ENCODE results near the gene OAS2.
A peak's percentile ranks its signal among the peaks of the same experiment; 100 is the strongest.

The OAS2 gene

DNA sequence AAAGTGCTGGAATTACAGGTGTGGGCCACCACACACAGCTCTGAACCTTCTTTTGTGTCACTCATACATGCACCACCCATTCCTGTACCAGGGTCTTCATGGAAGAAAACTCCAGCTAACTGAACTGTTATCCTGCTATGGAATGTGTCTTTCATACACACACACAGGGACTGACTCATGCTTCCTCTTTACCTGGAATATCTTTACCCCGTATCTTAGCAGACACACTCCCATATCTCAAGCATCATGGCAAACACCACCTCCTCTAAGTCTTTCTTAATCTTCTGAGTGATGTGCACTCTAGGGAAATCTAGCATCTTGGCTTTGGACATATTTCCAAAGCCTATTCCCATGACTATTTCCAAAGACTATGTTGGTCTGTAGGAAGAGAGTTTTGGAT lies 43.2 kb downstream of the OAS2 start:
- no peak for DNase-seq (ENCODE audit: low spot score)

DNA sequence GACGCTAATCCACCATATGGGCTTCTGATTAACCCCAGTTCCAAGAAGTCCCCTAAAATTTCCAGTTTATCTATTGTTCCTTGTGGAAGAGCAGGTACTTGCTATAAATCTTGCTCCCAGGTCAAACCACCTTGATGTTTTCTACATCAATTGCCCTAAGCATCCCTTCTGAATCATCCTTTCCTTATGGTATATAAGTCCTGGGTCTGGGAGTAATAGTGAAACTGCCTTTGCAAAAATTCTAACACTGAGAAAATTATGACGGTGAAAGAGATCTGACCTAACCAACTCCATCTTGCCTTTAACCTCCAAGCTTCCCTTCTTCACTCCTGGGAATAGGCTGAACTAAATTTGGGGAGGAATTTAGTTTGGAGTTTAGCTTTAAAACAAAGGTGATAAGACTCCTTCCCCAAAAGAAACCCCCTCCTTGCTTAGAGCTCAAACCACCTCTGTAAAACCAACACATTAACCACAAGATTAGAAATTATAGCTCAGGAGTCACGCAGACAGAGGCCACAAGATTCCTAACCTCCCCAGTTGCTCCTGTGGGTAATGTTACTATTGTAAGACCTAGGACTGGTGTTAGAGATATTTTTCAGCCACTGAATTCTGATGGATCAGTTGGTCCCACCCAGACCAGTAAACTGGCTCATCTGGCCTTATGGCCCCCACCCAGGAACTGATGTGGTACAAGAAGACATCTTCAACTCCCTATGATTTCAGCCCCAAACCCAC lies 44.4 kb downstream of the OAS2 start:
- no peak for DNase-seq (ENCODE audit: low spot score)

DNA sequence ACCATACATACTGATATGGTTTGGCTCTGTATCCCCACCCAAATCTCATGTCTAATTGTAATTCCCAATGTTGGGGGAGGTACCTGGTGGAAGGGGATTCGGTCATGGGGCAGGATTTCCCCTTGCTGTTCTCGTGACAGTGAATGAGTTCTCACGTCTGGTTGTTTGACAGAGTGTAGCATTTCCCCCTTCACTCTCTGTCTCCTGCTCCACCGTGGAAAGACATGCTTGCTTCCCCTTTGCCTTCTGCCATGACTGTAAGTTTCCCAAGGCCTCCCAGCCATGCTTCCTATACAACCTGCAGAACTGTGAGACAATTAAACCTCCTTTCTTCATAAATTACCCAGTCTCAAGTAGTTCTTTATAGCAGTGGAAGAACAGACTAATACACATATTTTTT lies 49.4 kb downstream of the OAS2 start:
- no peak for DNase-seq (ENCODE audit: low spot score)

DNA sequence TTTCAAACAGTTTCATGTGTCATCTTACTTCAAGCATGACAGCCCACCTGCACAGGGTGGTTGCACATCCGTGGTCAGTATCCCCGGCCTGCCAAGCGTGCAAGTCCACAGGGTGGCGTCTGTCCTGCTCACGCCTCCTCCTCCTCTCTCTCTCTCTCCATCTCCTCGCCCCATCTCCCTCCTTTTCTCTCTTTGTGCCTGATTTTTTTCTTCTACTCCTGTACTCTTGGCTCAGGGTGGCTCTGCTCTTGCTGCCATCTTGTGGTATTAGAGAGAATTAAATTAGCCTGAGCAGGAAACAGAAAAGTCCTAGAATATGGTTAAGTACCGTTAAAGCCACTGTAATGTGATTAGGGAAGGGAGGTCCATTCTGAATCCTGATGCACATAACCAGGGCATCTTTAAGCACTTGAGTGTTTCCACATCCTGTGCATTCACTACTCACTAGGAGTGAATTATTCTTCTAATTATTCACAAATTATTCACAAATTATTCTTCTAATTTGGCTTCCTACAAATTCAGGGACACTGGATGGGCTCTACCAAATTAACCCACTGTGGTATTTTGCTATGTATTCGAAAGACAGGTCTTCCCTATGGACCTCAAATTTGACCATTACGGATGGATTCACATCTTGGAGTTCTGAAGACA lies 52.7 kb downstream of the OAS2 start:
- peak; percentile 40 for DNase-seq (ENCODE audit: low spot score)

DNA sequence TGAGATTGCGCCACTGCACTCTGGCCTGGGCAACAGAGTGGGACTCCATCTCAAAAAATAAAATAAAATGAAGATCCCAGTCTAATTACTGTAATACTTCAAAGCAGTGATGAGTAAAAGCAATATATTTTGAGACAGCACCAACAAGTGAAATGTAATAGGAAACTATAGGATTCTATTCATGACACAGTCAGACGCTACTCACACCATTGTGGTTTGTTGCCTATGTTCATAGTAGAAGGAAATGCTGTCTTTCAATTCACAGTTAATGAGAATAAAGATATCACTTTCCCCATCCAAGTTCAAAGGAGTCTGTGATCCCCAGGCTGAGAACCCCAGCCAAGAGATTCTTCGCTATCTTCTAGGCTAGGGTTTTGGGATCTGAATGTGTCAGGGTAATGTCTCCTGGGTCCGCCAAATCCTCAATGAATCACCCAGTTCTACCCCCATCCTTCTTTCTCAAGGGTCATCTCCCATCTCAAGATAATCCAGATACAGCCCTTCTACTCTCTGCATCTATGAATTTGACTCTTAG lies 61.7 kb downstream of the OAS2 start:
- DNase-seq (ENCODE audit: low spot score), result no peak

DNA sequence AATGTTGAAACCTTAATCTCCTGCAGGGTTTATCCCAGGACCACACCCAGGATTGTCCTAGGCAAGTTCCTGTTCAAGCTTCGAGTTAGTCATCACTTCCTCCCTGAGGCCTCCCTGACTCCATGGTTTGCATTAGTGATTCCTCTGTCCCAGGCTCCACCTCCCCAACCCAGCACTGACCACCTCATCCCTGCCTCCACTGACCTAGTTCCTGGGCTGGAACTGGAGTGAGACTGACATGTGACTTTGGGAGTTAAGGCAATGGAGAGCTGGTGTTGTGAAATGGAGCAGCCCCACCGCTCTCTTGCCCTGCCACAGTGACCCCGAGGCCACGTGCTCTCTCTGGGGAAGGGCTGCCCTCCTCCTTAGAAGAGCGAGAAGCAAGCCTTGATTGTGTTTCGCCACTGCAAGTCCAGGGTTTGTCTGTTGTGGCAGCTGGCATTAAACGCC lies 62.4 kb downstream of the OAS2 start:
- DNase-seq (ENCODE audit: low spot score), result no peak

DNA sequence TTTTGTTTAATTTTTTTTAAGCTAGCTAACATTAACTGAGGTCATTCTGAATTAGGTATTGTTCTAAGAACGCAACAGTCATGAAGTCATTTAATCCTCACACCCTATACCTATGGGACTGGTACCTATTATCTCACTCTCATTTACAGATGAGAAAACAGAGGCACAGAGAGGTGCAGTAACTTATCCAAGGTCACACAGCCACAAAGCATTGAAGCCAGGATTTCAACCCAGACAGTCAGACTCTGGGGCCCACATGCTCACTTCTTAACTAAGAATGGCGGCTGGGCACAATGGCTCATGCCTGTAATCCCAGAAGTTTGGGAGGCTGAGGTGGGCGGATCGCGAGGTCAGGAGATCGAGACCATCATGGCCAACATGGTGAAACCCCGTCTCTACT lies 63.2 kb downstream of the OAS2 start:
- DNase-seq (ENCODE audit: low spot score), result no peak

DNA sequence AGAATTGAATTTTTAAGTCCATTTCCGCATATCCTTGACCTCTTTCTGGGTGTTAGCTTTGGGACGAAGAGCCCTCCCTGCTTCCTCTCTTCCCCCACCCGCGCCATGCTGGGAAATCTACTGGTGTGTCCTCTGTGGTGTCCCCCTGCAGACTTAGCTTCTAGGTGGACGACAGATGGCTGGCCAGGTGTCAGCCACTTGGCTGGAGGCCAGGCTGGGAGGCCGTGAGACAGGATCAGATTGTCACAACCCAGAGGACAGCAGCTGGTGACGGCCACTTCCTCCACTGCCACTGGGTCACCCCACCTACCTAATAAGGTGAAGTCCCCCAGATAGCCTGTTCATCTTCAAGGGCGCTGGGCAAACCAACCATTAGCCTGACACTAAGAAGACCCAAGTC lies 64.9 kb downstream of the OAS2 start:
- DNase-seq (ENCODE audit: low spot score), result no peak

DNA sequence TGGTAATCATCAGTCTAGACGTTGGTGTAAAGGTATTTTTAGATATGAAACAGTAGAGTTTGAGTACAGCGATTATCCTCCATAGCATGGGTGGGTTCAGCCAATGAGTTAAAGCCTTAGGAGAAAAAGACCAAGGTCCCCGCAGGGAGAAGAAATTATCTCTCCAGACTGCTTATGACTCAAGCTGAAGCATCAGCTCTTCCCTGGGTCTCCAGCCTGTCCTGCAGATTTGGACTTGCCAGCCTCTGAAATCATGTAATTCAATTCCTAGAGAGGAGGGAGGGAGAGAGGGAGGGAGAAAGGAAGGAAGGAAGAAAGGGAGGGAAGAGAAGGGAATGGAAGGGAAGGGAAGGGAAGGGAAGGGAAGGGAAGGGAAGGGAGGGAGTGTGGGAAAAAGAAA lies 66.2 kb downstream of the OAS2 start:
- no peak for DNase-seq (ENCODE audit: low spot score)

DNA sequence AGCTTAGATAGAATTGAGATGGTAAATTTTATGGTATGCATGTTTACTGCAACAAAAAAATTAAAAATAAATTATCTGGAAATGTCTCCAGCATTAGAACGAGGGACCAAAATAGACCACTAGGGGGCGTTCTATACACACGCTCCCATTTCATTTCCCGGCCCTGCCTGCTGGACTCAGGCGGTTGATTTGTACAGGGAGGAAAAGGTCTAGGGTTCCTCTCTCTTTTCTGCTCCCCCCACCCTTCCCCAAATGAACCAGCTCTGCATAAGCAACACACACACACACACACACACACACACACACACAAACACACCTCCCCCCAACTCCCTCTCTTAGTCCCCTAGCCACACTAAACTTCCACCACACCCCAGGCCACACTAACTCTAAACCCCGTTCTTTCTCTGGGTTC lies 70.4 kb downstream of the OAS2 start:
- DNase-seq (ENCODE audit: low spot score), result peak; percentile 67

DNA sequence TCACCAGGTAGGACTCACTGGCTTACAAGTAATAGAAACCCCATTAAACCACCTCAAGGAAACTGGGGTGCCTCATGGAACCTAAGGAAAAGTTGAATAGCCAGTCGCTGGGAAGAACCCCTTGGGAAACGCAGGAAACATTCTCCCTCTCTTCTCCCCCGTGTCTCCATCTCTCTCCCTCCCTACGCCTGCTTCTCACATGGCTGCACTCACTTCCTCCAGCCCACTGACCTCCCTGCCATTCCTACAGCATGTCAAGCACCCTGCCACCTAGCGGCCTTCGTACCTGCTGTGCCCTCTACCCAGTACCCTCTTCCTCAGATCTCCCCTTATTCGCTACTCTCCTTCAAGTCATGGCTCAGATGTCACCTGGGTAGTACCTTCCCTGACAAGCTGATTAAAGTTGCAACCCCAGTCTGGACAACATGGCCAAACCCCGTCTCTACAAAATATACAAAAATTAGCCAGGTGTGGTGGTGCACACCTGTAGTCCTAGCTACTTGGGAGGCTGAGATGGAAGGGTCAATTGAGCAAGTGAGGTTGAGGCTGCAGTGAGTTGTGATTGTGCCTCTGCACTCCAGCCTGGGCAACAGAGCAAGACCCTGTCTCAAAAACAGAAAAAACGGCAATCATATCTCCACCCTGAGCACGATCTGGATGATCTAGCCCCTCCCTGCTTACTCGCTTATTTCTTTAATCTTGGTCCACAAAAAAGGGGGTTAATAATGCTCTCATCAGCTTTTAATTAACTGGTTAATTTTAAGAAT lies 71.8 kb downstream of the OAS2 start:
- no peak for DNase-seq (ENCODE audit: low spot score)

DNA sequence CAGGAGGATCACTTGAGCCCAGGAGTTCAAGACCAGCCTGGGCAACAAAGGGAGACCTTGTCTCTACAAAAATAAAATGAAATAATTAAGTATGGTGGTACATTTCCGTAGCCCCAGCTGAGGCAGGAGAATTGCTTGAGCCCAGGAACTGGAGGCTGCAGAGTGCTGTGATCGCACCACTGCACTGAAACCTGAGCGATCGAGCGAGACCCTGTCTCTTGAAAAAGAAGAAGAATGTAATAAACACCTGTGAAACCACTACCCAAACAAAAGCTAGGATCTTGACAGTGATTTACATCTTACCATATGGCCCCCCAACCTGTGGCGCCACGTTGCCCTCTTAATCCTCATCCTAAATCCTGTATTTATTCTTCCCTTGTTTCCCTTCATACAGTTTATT lies 72.5 kb downstream of the OAS2 start:
- no peak for DNase-seq (ENCODE audit: low spot score)

DNA sequence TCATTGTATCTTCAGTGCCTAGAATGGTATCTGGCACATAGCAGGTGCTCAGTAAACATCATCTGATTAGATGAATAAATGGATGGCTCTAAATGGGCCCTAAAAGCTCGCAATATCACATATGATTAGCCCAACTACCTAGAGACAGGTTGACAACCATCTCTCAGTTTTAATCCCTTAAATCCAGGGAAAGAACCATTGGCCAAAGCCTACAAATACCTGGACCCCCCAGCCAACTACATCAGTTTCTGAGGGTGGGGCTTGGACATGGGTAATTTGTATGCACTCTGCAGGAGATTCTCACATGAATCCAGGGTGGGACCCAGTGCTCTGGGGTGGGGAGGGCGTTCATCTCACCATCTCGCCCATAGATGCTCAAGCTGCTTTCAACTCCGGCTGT lies 73.4 kb downstream of the OAS2 start:
- no peak for DNase-seq (ENCODE audit: low spot score)

DNA sequence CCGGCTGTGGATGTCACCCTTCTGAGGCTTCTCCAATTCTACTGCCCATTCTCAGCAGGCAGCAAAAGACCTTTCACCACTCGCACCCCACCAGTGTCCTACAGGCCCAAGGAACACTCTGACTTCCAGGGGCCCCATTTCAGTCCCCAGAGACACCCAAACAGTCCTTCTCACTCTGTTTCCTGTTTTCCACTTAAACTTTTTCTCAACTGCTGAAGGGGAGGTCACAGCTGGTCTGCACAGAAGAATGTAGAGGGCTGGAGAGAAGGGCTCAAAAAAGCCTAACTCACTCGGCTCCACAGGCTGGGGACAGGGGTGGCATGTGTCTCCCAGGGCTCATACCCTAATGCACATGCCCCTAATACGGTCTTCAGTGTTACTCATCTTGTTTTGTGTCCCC lies 74.0 kb downstream of the OAS2 start:
- no peak for DNase-seq (ENCODE audit: low spot score)

DNA sequence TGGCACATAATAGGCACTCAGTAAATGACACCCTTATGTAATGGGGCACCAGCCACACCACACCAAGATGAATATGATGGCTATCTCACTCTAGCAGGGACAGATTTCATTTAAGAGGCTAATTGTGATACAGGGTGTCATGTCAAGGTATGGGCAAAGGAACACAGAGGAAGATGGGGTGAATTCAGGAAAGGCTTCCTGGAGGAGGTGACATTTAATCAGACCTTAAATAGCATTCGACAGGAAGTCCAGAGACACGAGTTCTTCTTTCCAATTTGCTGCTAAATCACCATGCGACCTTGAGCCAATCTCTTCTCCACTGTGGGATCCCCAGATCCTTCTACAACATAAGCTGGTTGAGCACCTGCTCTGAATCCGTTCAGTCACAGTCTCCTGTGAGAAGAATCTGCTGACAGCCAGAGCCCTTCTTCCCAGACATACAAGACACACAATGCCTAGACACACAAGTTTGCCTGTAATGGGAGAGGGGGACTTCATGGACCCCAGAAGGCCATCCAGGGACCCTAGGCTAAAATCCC lies 76.7 kb downstream of the OAS2 start:
- DNase-seq (ENCODE audit: low spot score), result no peak

DNA sequence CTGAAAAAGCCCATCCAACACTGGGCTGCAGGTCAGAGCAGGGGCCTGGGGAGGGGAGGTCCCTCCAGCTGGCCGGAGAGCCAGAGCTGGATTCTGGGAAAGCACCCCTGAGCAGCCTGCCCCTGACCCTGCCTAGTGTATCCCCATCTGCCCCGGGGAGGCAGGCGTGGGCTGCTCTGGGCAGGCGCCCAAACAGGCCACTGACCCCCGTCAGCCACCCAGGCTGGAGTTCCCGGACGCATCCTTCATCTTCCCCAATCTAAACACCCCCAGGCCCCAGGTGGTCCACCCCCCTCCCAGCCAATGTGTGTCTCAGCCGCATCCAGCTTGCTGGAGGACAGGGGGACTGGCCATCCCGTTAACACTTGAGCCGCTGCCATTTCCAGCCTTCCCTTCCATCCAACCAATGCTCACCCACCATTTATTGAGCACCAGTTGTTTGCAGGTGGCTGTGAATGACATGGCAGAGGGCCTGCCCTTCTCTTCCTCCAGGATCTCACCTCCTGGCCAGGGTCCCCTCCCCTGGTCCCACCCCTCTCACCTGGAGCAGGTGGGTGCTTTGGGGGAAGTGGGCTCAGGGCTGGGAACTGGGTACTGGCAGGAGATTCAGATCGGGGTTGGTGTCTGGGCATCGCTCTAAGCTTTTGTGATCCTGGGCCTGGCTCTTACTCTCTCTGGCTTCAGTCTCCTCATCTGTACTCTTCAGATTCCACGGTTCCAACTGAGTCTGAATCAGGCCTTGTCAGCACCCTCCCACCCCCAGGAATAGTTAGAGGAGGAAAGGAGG lies 77.5 kb downstream of the OAS2 start:
- DNase-seq (ENCODE audit: low spot score), result no peak

DNA sequence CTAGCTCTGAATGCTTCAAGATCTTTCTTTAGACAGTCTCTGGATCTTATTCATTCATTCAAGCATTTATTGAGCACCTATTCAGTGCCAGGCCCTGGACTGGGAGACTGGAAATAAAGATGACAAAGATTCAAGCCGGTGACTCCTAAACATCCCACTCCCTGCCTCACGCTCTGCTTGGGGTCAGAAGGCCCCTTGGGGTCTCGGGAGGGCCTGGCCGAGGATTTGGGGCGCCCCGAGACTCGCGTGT lies 78.0 kb downstream of the OAS2 start:
- no peak for DNase-seq (ENCODE audit: low spot score)

DNA sequence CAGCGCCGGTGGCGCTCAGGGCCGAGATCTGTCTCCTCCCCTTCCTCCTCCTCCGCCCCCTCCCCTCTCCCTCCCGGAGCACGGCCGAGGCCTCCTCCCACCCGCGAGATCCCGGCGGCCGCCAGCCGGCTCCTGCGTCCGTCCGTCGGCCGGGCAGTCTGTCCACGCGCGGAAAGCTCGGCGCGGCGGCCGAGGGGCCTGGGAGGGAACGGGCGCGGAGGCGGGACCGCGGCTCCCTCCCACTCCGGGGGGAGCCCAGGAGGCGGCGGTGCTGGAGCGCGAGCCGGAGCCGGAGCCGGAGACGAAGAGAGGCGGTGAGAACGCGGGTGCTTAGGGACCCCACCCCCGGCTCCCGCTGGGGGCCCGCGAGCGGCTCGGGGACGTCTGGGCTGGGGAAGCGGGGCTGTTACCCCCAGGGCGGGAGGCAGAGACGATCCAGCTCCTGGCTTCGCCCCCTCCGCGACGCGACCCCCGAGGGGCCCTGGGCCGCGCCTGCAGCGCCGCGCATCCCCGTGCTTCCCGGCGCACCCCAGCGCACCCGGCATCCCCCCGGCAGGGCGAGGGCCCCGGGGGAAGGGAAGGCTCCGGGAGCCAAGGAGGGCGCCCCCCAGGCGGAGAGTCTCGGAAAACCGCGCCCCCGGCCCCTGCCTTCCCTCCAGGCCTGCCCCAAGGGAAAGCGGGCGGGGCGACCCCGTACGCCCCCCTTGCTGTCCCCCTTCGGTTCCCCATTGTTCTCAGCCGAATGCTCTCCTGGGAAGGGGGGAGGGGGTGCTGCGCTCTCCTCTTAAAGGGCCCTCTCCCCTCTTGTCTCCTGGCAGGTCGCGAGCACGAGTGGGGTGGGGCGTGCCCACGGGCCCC lies 78.5 kb downstream of the OAS2 start, which contains the start of gene DTX1:
TSS of gene DTX1 (plus strand) at position 100 of the 858 bp plus-strand sequence. CDS start 1,463 bp downstream, outside the sequence.
- no peak for DNase-seq (ENCODE audit: low spot score)

DNA sequence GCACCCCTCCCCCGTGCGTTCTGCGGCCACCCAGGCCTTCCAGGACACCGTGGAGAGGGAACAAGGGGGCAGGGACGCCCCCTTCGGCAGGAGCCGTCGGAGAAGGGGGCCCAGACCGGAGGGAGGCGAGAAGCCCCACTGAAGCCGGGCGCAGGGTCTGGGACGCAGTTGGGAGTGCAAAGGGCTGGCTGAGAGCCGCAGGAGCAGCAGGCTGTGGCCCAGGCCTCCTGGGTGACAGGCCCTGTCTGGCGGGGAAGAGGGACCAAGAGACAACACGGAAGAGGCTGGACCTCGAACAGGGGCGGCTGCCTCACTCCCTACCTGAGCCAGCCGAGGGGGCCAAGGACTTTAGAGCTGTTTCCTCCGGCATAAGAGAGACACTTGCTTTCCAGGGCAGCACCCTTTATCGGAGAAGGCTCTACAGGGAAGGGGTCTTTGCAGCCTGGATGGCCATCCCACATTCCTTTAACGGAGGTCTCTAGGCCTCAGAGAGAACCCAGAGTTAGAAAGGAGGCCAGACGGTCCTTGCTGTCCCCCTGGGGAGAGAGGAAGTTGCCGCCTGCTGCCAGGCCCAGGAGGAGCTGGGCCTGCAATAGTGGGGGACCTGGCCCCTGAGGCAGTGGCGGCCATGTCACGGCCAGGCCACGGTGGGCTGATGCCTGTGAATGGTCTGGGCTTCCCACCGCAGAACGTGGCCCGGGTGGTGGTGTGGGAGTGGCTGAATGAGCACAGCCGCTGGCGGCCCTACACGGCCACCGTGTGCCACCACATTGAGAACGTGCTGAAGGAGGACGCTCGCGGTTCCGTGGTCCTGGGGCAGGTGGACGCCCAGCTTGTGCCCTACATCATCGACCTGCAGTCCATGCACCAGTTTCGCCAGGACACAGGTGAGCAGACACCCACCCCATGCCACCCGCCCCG lies 79.5 kb downstream of the OAS2 start:
- no peak for DNase-seq (ENCODE audit: low spot score)

DNA sequence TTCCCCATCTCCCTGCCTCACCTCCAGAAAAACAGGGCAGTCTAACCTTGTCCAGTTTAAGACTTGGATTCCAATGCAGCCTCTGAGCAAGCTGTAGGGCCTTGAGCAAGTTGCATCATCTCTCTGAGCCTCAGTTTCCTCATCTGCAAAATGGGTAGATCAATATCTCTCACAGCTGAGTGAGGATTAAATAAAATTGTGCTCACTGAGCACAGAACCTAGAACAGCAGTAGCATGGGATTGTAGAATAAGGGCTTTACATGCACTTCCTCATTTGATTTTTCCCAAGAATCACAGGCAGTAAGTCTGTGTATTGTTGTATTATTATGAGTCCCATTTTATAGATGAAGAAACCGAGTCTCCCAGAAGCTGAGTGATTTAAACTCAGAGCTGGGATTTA lies 80.2 kb downstream of the OAS2 start:
- no peak for DNase-seq (ENCODE audit: low spot score)
